ENCODE data around the gene HDLBP.

The HDLBP gene

DNA sequence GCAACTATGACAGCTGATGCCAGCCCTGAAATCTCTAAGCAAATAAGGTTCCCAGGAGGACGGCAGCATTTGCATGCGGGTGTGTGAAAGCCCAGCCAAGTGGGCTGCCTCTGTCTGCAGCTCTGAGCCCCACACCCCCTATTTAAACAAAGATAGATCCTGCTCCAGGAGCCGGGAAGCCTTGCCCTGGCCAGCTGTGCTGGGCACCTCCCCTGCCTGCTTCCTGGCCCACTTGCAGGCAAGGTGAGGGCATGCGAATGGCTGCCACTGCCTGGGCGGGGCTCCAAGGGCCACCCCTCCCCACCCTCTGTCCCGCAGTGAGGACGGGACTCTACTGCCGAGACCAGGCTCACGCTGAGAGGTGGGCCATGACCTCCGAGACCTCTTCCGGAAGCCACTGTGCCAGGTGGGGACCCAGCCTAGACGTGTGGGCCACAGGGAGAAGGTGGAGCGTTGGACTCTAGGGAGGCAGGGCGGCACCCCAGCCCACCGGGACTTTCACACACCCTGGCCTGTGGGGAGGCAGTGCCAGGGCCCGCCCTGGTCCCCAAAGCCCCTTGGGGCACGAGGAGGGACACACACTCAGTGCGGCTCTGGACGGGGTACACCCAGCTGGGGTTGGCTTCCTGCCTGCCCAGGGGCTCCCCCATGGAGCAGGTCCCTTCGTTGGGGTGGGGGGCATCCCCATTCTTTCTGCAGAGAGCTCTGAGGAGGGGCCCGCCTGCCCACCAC, 126.9 kb downstream of the HDLBP start, which contains the start of gene ANO7:
Gene ANO7 (plus strand): TSS at position 317 of the 732 bp plus-strand sequence. CDS start 1,387 bp downstream, outside the sequence.
- DNase-seq, result no peak

DNA sequence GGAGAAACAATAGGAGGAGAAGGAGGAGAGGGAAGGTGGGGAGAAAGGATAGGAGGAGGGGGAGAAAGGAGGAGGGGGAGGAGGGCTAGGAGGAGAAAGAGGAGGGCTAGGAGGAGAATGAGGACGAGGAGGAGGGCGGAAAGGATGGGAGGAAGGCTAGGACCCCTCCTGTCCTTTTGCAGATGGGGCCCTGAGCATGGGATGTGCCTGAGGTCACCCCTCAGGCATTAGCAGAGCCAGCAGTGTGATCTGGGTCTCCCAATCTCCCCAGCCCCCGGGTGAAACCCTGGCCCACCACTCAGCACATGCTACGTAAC, 127.6 kb downstream of the HDLBP start:
- DNase-seq, result no peak

DNA sequence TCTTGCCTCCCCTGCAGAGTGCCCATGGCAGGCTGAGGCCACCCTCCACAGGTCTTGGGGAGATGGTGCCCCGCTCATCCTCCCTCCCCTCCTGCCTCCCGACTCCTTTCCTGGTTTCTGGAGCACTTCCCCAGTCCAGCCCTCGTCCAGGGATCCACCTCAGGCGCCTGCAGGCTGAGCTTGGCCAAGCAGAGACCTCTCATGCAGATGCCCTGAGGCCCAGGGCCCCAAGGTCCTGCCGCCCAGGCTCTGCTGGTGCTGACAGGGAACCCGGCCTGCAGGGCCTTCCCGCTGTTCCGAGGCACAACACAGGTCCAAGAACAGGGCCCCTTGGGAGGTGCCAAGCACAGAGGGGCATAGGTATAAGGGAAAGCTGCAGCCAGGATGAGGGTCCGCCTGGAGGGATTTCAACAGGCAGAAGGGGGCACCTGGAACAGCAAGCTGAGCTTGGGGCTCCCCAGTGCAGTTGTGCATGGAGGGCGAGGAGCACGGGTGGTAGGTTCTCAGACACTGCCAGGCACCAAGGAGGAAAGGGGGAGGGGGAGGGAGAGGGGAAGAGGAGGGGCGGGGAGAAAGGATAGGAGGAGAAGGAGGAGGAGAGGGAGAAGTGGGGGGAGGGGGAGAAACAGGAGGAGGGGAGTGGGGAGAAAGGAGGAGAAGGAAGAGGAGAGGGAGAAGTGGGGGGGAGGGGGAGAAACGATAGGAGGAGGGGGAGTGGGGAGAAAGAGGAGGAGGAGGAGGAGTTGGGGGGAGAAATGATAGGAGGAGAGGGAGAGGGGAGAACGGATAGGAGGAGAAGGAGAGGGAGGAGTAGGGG, 128.2 kb downstream of the HDLBP start:
- DNase-seq, result no peak

DNA sequence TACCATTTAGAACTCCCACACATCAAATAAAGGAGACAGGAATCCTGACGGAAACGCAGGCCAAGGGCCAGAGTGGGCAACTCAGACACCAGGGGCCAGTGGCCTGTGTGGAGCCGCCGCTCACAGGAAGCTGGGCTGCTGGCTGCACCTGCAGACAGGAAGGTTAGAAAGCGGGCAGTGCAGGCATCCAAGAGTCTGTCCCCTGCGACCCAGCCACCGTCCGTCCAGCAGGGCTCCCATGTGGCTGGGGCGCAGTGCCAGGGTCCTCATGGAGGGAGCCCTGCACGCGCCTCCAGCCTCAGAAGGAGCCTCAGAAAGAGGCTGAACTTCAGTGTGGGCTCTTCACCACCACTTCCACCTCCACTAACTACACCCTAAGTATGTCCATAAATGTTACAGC, 129.5 kb downstream of the HDLBP start:
- no peak for DNase-seq

DNA sequence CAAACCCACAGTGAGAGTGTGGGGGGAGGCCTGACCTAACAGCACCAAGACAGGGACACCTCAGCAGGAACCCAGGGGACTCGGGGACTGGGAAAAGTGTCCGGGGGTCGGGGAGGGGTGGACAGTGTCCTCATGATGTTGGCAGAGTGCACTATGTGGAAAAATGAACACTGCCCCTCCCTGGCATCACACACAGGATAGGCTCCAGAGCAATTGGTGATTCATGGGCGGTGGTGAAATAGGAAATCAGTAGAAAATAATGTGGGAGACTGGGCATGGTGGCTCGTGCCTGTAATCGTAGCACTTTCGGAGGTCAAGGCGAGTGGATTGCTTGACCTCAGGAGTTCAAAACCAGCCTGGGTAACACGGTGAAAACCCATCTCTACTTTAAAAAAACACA, 130.6 kb downstream of the HDLBP start:
- DNase-seq, result no peak

DNA sequence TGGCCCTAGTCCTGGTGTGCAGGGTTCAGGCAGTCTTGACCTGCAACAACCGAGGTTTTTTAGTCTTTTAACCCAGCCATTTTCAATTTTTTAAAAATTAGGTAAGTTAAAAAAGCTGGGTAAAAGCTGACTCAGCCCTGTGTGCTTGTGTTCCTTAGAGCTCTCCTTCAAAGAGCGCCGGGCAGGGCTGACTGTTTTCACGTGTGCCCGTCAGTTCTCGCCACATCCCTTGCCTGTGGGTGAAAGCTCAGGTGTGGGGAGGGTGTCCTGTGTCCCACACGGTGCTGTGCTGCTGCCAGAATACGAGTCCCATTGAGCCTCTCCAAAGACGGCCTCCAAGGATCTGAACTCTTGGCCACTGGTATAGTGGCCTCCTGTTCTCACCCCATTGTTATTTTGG, 132.3 kb downstream of the HDLBP start:
- no peak for DNase-seq

DNA sequence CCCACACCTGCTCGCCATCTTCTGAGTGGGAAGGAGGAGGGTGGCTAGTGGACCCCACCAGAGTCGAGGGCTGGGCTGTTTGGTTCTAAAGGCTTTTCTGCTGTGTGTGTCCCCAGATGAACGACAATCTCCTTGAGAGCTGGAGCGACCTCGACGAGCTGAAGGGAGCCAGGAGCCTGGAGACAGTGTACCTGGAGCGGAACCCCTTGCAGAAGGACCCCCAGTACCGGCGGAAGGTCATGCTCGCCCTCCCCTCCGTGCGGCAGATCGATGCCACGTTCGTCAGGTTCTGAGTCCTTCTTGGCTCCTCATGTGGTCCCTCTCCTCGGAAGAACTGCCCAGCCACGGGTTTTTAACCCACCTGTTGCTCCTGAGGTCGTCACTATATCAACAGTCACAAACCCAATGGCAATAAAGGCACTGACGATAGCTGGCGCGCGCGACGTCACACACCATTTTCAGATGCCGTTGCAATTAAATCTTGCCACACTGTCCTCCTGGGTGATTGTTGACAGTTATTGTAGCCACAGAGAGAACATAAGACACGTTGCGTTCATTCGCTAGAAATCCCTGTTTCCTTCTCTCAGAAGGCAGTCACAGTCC, 132.8 kb downstream of the HDLBP start:
- no peak for DNase-seq

DNA sequence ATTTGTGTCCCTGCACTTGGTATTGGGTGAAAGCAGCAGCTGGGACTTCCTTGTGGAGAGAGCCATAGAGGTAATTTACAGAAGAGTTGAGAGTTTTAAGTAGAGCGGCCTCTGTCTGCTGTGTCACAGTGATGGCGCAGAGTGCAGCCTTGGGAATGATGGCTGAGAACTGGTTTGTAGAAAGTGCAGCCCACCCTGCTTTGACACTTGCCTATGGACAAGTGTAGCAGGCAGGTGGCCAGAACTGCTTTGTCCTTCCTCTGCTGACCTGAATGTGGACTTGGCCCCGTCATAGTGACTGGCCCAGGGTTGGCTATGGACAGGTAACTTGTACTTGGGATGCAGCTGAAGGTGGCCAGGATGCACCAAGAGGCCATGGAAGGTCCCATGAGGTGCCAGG, 133.3 kb downstream of the HDLBP start:
- no peak for DNase-seq

DNA sequence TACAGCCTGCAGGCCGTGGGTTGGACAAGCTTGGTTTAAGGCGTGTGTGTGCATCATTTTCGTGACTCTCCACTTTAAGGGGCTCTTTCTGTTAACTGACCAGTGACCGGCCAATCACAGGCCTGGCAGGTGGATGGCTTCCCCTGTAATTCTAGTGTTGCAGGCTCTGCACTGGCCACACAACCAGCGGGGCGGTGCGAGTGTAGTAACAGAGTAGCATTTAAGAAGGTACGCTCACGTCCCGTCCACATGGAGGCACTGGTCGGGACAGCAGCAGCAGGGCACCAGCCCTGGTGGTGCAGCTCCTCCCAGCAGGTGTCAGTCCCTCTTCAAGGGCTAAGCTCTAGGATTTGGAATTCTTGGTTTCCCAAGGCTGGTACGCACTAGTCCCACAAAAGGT, 135.0 kb downstream of the HDLBP start:
- DNase-seq, result no peak

DNA sequence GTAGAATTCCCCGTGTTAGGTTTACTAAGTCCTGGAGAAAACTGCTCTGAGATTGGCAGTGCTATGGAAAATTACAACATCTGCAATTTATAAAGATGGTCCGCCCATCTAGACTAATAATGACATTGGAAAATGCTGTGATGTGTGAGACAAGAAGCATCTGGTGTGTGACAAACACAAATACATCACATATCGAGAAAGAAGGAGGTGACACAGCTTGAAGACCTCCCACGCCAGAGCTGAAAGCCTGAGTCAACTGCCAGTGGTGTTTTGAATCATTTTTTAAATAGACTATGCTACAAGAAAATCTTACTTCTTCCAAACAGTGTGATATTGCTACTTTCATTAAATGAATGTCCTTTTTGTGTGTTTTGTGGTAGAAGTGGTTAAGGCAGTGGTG, 135.6 kb downstream of the HDLBP start:
- peak; percentile 54 for DNase-seq

DNA sequence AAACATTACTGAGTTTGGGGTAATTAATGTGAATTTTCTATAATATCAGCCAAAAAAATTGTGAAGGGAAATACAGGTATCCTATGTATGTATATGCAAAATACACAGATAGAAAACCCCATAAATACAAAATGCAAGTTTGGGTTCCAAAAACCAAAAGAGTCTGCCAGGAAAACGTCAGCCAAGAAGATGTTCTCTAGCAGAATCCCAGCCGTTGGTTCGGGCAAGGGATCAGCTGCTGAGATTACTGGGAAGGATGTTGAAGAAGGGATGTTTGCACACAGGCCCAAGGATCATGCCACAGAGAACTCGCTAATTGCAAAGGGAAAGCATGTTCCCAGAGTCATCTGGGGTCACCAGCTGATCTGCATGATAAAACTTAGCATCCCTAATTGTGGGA, 136.5 kb downstream of the HDLBP start:
- DNase-seq, result no peak

DNA sequence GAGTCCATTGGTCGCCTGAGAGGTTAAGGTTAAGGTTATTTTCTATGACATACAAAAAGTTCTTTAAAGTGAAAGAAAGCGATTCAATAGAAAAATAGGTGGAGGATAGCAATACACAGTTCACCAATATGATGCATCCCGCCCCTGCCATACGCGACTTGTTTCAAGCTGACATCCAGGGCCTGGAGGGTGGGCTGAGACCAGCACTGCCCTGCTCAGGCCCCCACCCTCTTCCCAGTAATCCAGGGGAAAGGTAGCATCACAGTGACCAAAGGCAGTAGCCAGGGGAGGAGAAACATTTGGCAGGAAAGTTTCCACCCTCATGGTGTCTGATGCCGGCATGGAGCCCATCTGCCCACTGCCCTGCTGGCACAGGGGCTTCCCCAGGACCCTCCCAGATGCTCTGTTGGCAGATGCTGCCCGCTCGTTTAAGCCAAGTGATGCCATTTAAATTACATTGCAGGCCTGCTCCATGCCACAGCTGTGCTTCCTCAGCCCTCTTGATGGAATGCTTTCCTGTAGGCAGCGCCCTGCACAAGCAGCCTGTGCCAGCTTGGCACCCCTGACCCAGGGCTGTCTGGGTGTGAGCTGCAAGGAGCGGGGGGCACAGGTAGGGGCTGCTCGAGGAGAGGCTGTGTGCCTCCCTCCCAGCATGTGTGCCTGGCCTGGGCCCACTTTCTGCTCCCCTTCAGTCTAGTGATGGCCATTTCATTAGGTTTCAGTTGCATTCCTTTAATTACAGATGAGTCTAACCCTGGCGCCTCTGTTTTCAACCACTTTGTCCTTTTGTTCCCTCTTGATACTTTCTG, 137.7 kb downstream of the HDLBP start:
- DNase-seq, result no peak

All from activated naive CD4-positive, alpha-beta T cell treated with Interleukin-2 at 50 U/mL for 16 hours (primary cell).